A549 (cell line): ENCODE data around the gene C10orf105.

ENCODE experiments used
- CEBPB ChIP-seq, 2 experiments: fragments of >200 bp in 1 of 2; sonication (Bioruptor Twin) in 1 of 2; formaldehyde crosslinking in 1 of 2; IDR thresholded peaks; 2 replicates each; pipeline ENCODE4 v1.6.1; 2012 to 2016
- EP300 ChIP-seq, 2 experiments: fragments of >200 bp; sonication (Bioruptor Twin); formaldehyde crosslinking; IDR thresholded peaks; 2 replicates in 1 of 2; 3 replicates in 1 of 2; pipeline ENCODE4 v1.6.1; 2016 to 2017
- FOXS1 ChIP-seq: fragments of 250-450 bp; sonication (Bioruptor Pico); IDR thresholded peaks from 2 replicates; pipeline ENCODE4 v1.5.0; 2020; ENCODE audit warnings: mild to moderate bottlenecking, moderate library complexity
- HDAC2 ChIP-seq: fragments of 200-600 bp; sonication (generic); IDR thresholded peaks from 2 replicates; pipeline ENCODE4 v1.6.1; 2016
- PHF8 ChIP-seq: fragments of 200-600 bp; sonication (generic); IDR thresholded peaks from 2 replicates; pipeline ENCODE4 v1.6.1; 2016; ENCODE audit warnings: low read depth, mild to moderate bottlenecking, antibody characterized with exemption, moderate library complexity, borderline replicate concordance
- POLR2A ChIP-seq: IDR thresholded peaks from 2 replicates; pipeline ENCODE4 v1.6.1; 2012; ENCODE audit warnings: mild to moderate bottlenecking, low read length
- RAD21 ChIP-seq, 2 experiments: fragments of >200 bp in 1 of 2; sonication (Bioruptor Twin) in 1 of 2; formaldehyde crosslinking in 1 of 2; IDR thresholded peaks in 1 of 2; conservative IDR thresholded peaks in 1 of 2; 2 replicates in 1 of 2; 3 replicates in 1 of 2; pipeline ENCODE4 v1.6.1; 2012 to 2018; ENCODE audit warnings: inconsistent platforms in 1 of 2
- RCOR1 ChIP-seq: fragments of 150-350 bp; IDR thresholded peaks from 2 replicates; pipeline ENCODE4 v1.6.1; 2014; ENCODE audit warnings: antibody characterized with exemption, low read length, low read depth
- RFX5 ChIP-seq: fragments of 450-650 bp; IDR thresholded peaks from 2 replicates; pipeline ENCODE4 v1.7.1; 2014; ENCODE audit warnings: antibody characterized with exemption, mild to moderate bottlenecking, moderate library complexity
- ZFP36 ChIP-seq: fragments of 450-650 bp; IDR thresholded peaks from 2 replicates; pipeline ENCODE4 v1.6.1; 2014; ENCODE audit warnings: borderline replicate concordance; ENCODE audit not compliant: partially characterized antibody
- TF ChIP-seq, protein P1 (sequence below): fragments of >200 bp; sonication (Bioruptor Twin); formaldehyde crosslinking; IDR thresholded peaks from 3 replicates; pipeline ENCODE4 v1.5.1; 2016
- TF ChIP-seq, protein P2 (sequence below): fragments of 200-600 bp; sonication (generic); IDR thresholded peaks from 2 replicates; pipeline ENCODE4 v1.6.1; 2016; ENCODE audit warnings: antibody characterized with exemption, mild to moderate bottlenecking, moderate library complexity
- TF ChIP-seq, protein P3 (sequence below): fragments of 250-450 bp; sonication (Bioruptor Pico); IDR thresholded peaks from 2 replicates; pipeline ENCODE4 v1.5.0; 2021; ENCODE audit warnings: mild to moderate bottlenecking, moderate library complexity, borderline replicate concordance

DNA sequence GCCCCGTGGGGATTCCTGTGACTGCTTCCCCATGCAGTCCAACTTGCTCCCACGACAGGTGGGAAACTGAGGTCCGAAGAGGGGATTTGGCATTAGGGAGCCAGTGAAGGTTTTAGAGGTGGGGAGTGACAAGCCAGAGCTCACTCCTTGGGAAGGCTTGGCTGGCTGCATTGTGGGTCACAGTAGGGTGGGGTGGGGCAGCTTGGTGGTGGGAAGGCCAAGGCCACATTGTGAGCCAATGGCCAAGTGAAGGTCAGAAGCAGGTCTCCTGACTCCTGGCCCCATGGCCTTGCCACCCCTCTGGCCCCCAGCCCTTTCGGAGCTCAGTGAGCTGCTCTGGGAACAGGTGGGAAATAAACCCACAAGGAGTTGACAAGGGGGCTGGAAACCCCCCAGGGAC is 2.5 kb downstream of the C10orf105 start:
- TF ChIP-seq, protein P1, sequence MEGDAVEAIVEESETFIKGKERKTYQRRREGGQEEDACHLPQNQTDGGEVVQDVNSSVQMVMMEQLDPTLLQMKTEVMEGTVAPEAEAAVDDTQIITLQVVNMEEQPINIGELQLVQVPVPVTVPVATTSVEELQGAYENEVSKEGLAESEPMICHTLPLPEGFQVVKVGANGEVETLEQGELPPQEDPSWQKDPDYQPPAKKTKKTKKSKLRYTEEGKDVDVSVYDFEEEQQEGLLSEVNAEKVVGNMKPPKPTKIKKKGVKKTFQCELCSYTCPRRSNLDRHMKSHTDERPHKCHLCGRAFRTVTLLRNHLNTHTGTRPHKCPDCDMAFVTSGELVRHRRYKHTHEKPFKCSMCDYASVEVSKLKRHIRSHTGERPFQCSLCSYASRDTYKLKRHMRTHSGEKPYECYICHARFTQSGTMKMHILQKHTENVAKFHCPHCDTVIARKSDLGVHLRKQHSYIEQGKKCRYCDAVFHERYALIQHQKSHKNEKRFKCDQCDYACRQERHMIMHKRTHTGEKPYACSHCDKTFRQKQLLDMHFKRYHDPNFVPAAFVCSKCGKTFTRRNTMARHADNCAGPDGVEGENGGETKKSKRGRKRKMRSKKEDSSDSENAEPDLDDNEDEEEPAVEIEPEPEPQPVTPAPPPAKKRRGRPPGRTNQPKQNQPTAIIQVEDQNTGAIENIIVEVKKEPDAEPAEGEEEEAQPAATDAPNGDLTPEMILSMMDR: no peak
- TF ChIP-seq, protein P2, sequence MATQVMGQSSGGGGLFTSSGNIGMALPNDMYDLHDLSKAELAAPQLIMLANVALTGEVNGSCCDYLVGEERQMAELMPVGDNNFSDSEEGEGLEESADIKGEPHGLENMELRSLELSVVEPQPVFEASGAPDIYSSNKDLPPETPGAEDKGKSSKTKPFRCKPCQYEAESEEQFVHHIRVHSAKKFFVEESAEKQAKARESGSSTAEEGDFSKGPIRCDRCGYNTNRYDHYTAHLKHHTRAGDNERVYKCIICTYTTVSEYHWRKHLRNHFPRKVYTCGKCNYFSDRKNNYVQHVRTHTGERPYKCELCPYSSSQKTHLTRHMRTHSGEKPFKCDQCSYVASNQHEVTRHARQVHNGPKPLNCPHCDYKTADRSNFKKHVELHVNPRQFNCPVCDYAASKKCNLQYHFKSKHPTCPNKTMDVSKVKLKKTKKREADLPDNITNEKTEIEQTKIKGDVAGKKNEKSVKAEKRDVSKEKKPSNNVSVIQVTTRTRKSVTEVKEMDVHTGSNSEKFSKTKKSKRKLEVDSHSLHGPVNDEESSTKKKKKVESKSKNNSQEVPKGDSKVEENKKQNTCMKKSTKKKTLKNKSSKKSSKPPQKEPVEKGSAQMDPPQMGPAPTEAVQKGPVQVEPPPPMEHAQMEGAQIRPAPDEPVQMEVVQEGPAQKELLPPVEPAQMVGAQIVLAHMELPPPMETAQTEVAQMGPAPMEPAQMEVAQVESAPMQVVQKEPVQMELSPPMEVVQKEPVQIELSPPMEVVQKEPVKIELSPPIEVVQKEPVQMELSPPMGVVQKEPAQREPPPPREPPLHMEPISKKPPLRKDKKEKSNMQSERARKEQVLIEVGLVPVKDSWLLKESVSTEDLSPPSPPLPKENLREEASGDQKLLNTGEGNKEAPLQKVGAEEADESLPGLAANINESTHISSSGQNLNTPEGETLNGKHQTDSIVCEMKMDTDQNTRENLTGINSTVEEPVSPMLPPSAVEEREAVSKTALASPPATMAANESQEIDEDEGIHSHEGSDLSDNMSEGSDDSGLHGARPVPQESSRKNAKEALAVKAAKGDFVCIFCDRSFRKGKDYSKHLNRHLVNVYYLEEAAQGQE: no peak
- no peak for TF ChIP-seq RCOR1
- no peak for TF ChIP-seq PHF8
- TF ChIP-seq FOXS1: no peak
- TF ChIP-seq EP300 (IDR thresholded peaks at IDR 0.05): no peak
- no peak for TF ChIP-seq ZFP36
- TF ChIP-seq POLR2A: no peak
- TF ChIP-seq HDAC2: no peak
- TF ChIP-seq, protein P3, sequence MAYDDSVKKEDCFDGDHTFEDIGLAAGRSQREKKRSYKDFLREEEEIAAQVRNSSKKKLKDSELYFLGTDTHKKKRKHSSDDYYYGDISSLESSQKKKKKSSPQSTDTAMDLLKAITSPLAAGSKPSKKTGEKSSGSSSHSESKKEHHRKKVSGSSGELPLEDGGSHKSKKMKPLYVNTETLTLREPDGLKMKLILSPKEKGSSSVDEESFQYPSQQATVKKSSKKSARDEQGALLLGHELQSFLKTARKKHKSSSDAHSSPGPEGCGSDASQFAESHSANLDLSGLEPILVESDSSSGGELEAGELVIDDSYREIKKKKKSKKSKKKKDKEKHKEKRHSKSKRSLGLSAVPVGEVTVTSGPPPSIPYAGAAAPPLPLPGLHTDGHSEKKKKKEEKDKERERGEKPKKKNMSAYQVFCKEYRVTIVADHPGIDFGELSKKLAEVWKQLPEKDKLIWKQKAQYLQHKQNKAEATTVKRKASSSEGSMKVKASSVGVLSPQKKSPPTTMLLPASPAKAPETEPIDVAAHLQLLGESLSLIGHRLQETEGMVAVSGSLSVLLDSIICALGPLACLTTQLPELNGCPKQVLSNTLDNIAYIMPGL (CRISPR knock-in tag): no peak
- no peak for TF ChIP-seq RAD21 (conservative IDR thresholded peaks at IDR 0.05 in 1 of 2, IDR thresholded peaks at IDR 0.05 in 1 of 2)
- TF ChIP-seq RFX5: no peak
- TF ChIP-seq CEBPB (IDR thresholded peaks at IDR 0.05): no peak
